ENCODE results near the gene POMC.

The POMC gene

GRCh38 chr2:25188405-25188804 is 20.0 kb upstream of the POMC start:
- Histone ChIP-seq H3K9ac (ENCODE audit: low read depth, low read length) (no peak overlapping the region), H4K20me1 (ENCODE audit: insufficient read depth, low read length) (no peaks in the 10 kb centered on the region), H3K4me3 (ENCODE audit: low read depth in 1 of 2, low read length in 2 of 2) (no peak overlapping the region), H2AFZ (ENCODE audit: low read depth, low read length) (no peak overlapping the region), H3K4me2 (ENCODE audit: insufficient read depth, low read length) (no peak overlapping the region), H3K9me3 (ENCODE audit: insufficient read depth, low read length, severe bottlenecking) (no peaks in the 10 kb centered on the region), H3K4me1 (ENCODE audit: insufficient read depth, low read length) (no peaks in the 10 kb centered on the region), H3K36me3 (ENCODE audit: insufficient read depth, low read length) (no peaks in the 10 kb centered on the region), H3K79me2 (ENCODE audit: insufficient read depth, low read length) (no peaks in the 10 kb centered on the region), H3K27me3 (ENCODE audit: insufficient read depth, low read length, poor library complexity) (no peaks in the 10 kb centered on the region), H3K27ac (ENCODE audit: low read length) (no peak overlapping the region)
- TF ChIP-seq CTCF (IDR thresholded peaks at IDR 0.05; ENCODE audit: borderline replicate concordance, extremely low read depth, low read length, poor library complexity, severe bottlenecking) = no peak
- TF ChIP-seq EZH2 (IDR thresholded peaks at IDR 0.05; ENCODE audit: borderline replicate concordance, low read depth, low read length, severe bottlenecking) = no peak
- DNase-seq (no peak), ATAC-seq (ENCODE audit: insufficient read depth, low read depth) (no peak)

- Histone ChIP-seq H3K9ac (ENCODE audit: low read depth, low read length) (no peak overlapping the region), H3K4me1 (ENCODE audit: insufficient read depth, low read length) (no peaks in the 10 kb centered on the region), H3K4me2 (ENCODE audit: insufficient read depth, low read length) (no peak overlapping the region), H3K79me2 (ENCODE audit: insufficient read depth, low read length) (no peaks in the 10 kb centered on the region), H3K27me3 (ENCODE audit: insufficient read depth, low read length, poor library complexity) (no peaks in the 10 kb centered on the region), H2AFZ (ENCODE audit: low read depth, low read length) (no peak overlapping the region), H3K27ac (ENCODE audit: low read length) (no peak overlapping the region), H3K9me3 (ENCODE audit: insufficient read depth, low read length, severe bottlenecking) (no peaks in the 10 kb centered on the region), H3K4me3 (ENCODE audit: low read depth in 1 of 2, low read length in 2 of 2) (no peak overlapping the region), H4K20me1 (ENCODE audit: insufficient read depth, low read length) (no peaks in the 10 kb centered on the region), H3K36me3 (ENCODE audit: insufficient read depth, low read length) (no peaks in the 10 kb centered on the region)
- no peak for ATAC-seq (ENCODE audit: insufficient read depth, low read depth)
- no peak for DNase-seq
- TF ChIP-seq CTCF (IDR thresholded peaks at IDR 0.05; ENCODE audit: borderline replicate concordance, extremely low read depth, low read length, poor library complexity, severe bottlenecking) (no peak), EZH2 (IDR thresholded peaks at IDR 0.05; ENCODE audit: borderline replicate concordance, low read depth, low read length, severe bottlenecking) (no peak)
Measured at GRCh38 chr2:25187729-25188350, 19.5 kb upstream of the POMC start.

GRCh38 chr2:25184254-25184653 is 15.9 kb upstream of the POMC start:
- ATAC-seq (ENCODE audit: insufficient read depth, low read depth) (no peak), DNase-seq (no peak)
- H2AFZ ChIP-seq (ENCODE audit: low read depth, low read length) = no peak overlapping the region
- H3K27ac ChIP-seq (ENCODE audit: low read length) = no peak overlapping the region
- no peaks in the 10 kb centered on the region for H3K79me2 ChIP-seq (ENCODE audit: insufficient read depth, low read length)
- H3K4me1 ChIP-seq (ENCODE audit: insufficient read depth, low read length) = no peaks in the 10 kb centered on the region
- no peaks in the 10 kb centered on the region for H4K20me1 ChIP-seq (ENCODE audit: insufficient read depth, low read length)
- no peak for TF ChIP-seq CTCF (IDR thresholded peaks at IDR 0.05; ENCODE audit: borderline replicate concordance, extremely low read depth, low read length, poor library complexity, severe bottlenecking)
- no peak for TF ChIP-seq EZH2 (IDR thresholded peaks at IDR 0.05; ENCODE audit: borderline replicate concordance, low read depth, low read length, severe bottlenecking)
- no peaks in the 10 kb centered on the region for H3K27me3 ChIP-seq (ENCODE audit: insufficient read depth, low read length, poor library complexity)
- no peak overlapping the region for H3K4me2 ChIP-seq (ENCODE audit: insufficient read depth, low read length)
- no peaks in the 10 kb centered on the region for H3K9me3 ChIP-seq (ENCODE audit: insufficient read depth, low read length, severe bottlenecking)
- H3K9ac ChIP-seq (ENCODE audit: low read depth, low read length) = no peak overlapping the region
- H3K4me3 ChIP-seq (ENCODE audit: low read depth in 1 of 2, low read length in 2 of 2) = no peak overlapping the region
- no peaks in the 10 kb centered on the region for H3K36me3 ChIP-seq (ENCODE audit: insufficient read depth, low read length)

Measured in DND-41 (cell line).